HUES48 (cell line): ENCODE measurements around the gene SLC24A3.

Experiments used
- H3K27ac ChIP-seq: one replicate; pipeline ENCODE4 v1.7.0; 2013; ENCODE audit warnings: low read depth, low read length, inconsistent platforms
- H3K27me3 ChIP-seq: 2 replicates; pipeline ENCODE4 v1.6.1; 2013; ENCODE audit warnings: mild to moderate bottlenecking, low read length; ENCODE audit not compliant: control insufficient read depth, insufficient read depth
- H3K36me3 ChIP-seq: 2 replicates; pipeline ENCODE4 v1.6.1; 2013; ENCODE audit warnings: low read length; ENCODE audit not compliant: control insufficient read depth, insufficient read depth
- H3K4me1 ChIP-seq: 2 replicates; pipeline ENCODE4 v1.6.1; 2013; ENCODE audit warnings: mild to moderate bottlenecking, low read length; ENCODE audit not compliant: control insufficient read depth, insufficient read depth
- H3K4me3 ChIP-seq: 2 replicates; pipeline ENCODE4 v1.5.1; 2013; ENCODE audit warnings: mild to moderate bottlenecking, low read depth, low read length
- H3K9ac ChIP-seq: 2 replicates; pipeline ENCODE4 v1.6.1; 2013; ENCODE audit warnings: mild to moderate bottlenecking, low read depth, low read length, moderate library complexity
- H3K9me3 ChIP-seq: 2 replicates; pipeline ENCODE4 v1.6.1; 2013; ENCODE audit warnings: low read length; ENCODE audit not compliant: control insufficient read depth, insufficient read depth

SLC24A3 gene

DNA sequence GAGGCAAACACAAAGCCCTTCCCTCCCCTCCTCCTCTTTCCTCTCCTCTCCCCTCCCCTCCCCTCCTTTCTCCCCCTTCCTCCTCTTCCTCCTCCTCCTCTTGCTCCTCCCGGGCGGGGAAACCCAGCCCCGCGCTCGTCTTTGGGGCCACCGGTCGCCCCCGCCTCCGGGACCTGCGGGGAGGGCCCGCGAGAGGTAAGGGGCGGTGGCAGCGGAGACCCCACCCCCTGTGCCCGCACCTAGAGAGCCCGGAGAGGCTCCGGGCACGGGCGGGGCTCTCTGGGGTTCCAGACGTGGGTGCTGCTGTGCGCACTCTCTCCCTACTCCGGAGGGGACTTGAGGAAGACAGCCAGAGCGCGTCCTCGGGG, 545.7 kb downstream of the SLC24A3 start, which contains the start of gene RIN2:
TSS of gene RIN2 (plus strand) at position 126 of the 368 bp plus-strand sequence. CDS start 131,344 bp downstream, outside the sequence.
- Histone ChIP-seq H3K4me1 (peaks cover 6% of the 10 kb centered on the region), H3K4me3 (peak within 1 kb of the TSS; percentile 85), H3K9ac (peak within 1 kb of the TSS; percentile 51; the same call in 1 of the 2 replicates), H3K36me3 (no peaks in the 10 kb centered on the region), H3K9me3 (no peaks in the 10 kb centered on the region), H3K27me3 (peaks cover 32% of the 10 kb centered on the region), H3K27ac (peak within 1 kb of the TSS; percentile 84)

DNA sequence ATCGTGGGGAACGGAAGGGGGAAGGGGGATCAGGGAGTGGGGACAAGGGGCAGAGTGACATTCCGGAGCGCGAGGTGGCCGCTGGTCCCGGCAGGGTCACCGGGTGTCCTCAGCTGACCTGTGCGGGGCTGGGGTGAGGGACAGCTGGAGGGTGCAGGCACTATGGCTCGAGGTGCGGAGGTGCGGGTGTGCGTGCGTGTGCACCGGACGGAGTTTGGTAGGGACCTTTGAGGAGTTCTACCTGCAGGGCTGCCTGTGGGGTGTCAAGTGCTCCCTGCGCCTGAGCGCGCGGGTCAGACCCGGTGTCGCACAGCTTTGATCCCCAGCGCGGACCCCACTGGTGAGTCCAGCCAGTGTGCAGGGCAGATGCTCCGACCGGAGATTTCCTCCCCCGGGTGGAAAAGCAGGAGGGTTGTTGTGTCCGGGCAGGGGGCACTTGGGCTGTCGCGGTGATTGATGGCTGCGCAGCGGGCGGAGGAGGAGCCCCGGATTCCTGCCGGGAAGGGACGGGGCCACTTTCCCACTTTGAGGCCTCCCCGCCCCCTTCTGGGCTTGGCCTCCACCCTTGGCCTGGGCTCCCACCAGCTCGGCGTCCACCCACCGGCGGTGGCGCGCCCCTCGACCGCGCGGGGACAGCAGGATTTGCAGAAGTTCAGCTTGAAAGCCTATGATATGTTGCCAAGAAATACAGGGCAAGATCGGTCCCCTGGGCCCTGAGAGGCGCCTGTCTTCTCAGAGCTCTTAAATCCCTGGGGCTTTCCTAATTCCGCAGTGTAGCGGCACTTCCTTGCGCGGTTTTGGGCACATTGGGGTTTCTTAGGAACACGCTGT, 546.3 kb downstream of the SLC24A3 start:
- Histone ChIP-seq H3K9me3 (no peaks in the 10 kb centered on the region), H3K27me3 (peaks cover 32% of the 10 kb centered on the region), H3K27ac (peak overlapping the region; percentile 68), H3K4me3 (peak overlapping the region; percentile 85), H3K36me3 (no peaks in the 10 kb centered on the region), H3K4me1 (peaks cover 6% of the 10 kb centered on the region), H3K9ac (no peak overlapping the region)

DNA sequence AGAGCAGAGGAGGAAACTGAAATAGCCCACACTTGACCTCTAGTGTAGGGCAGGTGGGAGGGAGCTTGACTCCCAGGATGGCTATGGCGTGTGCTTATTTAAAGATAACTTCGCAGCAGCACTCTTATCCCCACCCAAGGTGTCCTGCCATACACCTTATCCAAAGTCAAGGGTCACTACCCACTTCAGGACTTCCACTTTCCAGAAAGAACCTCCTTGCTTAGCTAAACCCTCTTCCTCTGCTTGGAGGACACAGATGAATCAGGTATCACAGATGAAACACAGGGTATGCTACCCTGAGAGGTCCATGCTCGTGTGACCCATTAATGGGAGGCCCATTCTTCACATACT, 547.9 kb downstream of the SLC24A3 start:
- Histone ChIP-seq H3K36me3 (no peaks in the 10 kb centered on the region), H3K9me3 (no peaks in the 10 kb centered on the region), H3K4me1 (peaks cover 6% of the 10 kb centered on the region), H3K27me3 (peaks cover 32% of the 10 kb centered on the region), H3K4me3 (no peak overlapping the region), H3K9ac (no peak overlapping the region), H3K27ac (no peak overlapping the region)

DNA sequence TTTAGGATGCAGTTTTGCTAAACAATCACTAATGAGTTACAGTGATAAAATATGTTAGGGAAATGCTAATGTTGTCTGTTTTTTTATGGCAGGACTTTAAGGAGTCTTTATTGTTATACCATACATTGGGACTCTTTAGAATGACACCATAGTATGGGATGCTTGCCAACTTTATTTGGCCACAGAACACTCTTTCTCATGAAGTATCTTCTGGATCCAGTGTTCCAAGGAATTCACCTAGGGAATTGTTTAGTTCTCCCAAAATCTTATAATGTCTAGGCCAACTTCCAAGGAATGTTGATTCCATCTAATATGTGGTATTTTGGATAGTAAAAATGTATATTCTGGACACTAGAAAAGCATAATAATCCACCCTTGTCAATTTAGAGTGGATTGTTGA, 548.9 kb downstream of the SLC24A3 start:
- peaks cover 32% of the 10 kb centered on the region for H3K27me3 ChIP-seq
- H3K27ac ChIP-seq, result no peak overlapping the region
- no peak overlapping the region for H3K4me3 ChIP-seq
- no peaks in the 10 kb centered on the region for H3K36me3 ChIP-seq
- H3K4me1 ChIP-seq, result peaks cover 6% of the 10 kb centered on the region
- no peaks in the 10 kb centered on the region for H3K9me3 ChIP-seq
- no peak overlapping the region for H3K9ac ChIP-seq

DNA sequence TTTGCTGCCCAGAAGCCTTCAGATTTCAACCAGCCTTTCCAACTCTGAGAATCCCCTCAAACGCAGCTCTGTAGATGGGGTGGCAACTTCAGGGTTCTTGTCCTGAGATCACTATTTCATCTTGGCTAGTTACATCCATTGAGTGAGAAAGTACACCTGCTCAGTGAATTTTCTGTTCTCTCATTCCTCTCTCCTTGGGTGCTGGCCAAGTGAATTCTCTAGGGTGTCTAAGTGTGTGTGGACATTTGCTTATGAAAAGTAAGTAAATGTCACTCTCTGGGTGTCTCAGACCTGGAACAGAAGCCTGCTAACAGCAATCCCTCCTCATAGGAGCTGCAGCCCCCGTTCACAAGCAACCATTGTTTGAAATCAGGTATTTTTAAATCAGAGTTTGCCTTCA, 549.4 kb downstream of the SLC24A3 start:
- Histone ChIP-seq H3K36me3 (no peaks in the 10 kb centered on the region), H3K9me3 (no peaks in the 10 kb centered on the region), H3K27me3 (peaks cover 29% of the 10 kb centered on the region), H3K9ac (no peak overlapping the region), H3K4me1 (peaks cover 4% of the 10 kb centered on the region), H3K4me3 (no peak overlapping the region), H3K27ac (no peak overlapping the region)

DNA sequence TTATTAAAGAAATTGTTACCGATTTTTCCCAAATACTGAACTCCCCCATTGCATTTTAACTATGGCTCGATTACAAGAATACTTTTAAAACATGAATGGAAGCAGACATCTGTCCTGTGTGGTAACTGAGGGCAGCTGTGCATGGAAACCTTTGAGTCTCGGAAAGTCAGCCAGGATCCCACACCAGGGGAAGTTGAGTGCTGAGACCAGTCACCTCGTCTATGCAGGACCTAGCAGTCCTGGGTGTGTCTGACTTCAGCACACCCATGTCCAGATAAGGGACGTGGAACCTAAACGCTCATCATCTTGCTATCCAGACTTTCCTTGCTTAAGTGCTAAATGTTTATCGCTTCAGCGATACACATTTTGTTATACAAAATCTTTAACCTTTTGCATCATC, 551.8 kb downstream of the SLC24A3 start:
- Histone ChIP-seq H3K27me3 (peaks cover 19% of the 10 kb centered on the region), H3K4me1 (no peaks in the 10 kb centered on the region), H3K36me3 (no peaks in the 10 kb centered on the region), H3K4me3 (no peak overlapping the region), H3K9me3 (no peaks in the 10 kb centered on the region), H3K27ac (no peak overlapping the region), H3K9ac (no peak overlapping the region)

DNA sequence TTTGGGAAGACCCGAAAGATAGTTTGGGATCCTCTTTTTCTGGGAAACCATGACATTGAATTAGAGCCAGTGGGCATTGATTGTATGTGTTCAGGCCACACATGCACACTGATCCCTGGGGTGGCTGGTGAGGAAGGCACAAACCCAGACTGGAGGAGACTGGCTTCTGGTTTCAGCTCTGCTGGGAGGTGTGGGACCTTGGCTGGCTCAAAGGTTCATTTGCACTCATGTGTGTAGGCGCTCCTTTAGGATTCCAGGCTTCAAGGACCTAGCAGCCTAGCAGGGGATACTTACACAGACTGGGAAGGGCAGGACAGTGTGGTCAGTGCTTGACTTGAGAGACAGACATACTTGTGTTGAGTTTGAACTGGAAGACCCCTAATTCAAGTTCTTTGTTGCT, 552.8 kb downstream of the SLC24A3 start:
- H3K4me1 ChIP-seq, result peaks cover 5% of the 10 kb centered on the region; the same call in 1 of the 2 replicates
- no peaks in the 10 kb centered on the region for H3K9me3 ChIP-seq
- H3K9ac ChIP-seq, result no peak overlapping the region
- H3K27ac ChIP-seq, result no peak overlapping the region
- no peaks in the 10 kb centered on the region for H3K36me3 ChIP-seq
- no peak overlapping the region for H3K4me3 ChIP-seq
- peaks cover 9% of the 10 kb centered on the region; the same call in 1 of the 2 replicates for H3K27me3 ChIP-seq

DNA sequence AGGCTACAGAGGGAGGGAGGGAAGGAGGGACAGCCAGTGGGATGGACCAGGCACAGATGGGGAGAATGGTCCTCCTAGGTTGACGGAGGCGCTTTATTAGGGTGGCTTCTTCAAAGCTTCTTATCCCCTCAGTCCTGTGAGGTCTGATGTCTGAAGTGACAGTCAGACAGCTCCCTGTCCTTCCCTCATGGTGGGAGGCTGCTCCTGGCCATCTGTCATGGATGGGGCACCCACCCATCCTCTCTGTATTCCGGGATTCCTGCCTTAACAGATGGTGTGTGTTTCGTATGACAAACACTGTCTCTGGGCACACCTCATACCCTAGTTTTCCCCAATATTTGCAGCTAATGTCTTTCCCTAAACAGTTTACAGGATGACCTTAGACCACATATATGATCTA, 553.5 kb downstream of the SLC24A3 start:
- Histone ChIP-seq H3K27me3 (peaks cover 2% of the 10 kb centered on the region; the same call in 1 of the 2 replicates), H3K36me3 (no peaks in the 10 kb centered on the region), H3K4me3 (no peak overlapping the region), H3K27ac (no peak overlapping the region), H3K4me1 (peaks cover 8% of the 10 kb centered on the region; the same call in 1 of the 2 replicates), H3K9me3 (no peaks in the 10 kb centered on the region), H3K9ac (no peak overlapping the region)

DNA sequence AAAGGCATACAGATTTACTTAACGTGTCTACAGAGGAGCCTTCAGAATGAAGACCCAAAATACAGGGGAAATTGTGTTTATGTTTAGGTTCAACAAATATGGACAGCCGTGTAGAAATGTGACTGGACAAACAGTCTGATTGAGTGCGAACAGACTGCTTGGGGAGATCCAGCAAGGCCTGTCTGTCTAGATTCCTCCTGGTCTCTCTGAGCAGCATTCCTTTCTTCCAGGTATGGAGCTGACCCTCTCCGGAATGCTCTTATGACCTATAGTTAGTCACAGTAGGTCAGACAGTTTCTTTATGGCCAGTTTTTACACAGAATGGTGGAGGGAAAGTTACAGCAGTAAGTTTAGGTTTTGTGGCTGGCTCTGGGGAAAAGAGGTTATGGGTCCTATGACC, 554.6 kb downstream of the SLC24A3 start:
- H3K4me1 ChIP-seq, result peaks cover 8% of the 10 kb centered on the region; the same call in 1 of the 2 replicates
- no peak overlapping the region for H3K27ac ChIP-seq
- no peak overlapping the region for H3K4me3 ChIP-seq
- H3K27me3 ChIP-seq, result no peaks in the 10 kb centered on the region
- H3K9me3 ChIP-seq, result no peaks in the 10 kb centered on the region
- H3K36me3 ChIP-seq, result no peaks in the 10 kb centered on the region
- no peak overlapping the region for H3K9ac ChIP-seq

DNA sequence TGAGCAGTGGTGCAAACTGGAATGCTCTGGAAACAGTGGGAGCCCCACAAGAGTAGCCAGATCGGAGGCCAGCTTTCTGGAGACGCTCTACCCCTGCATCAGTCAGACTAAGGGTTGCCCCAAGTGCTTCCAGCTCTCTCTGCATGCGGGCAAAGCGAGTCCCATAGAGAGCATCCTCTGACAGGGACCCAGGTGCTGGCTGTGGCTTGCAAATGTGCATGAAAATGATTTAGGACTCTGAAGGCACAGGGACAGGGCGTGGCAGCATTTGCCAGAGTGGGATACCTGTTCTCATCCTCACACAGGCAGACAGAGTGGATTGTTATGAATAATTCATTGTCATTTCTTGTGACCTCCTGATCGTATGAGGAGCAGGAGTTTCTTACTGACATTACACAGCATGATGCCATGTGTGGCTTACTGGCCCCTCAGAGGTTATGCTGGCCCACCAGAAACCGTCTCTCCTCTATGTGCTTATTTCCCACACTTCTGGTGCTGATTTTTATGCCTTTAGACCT, 555.9 kb downstream of the SLC24A3 start:
- Histone ChIP-seq H3K36me3 (no peaks in the 10 kb centered on the region), H3K4me3 (no peak overlapping the region), H3K27ac (no peak overlapping the region), H3K4me1 (peaks cover 8% of the 10 kb centered on the region; the same call in 1 of the 2 replicates), H3K9ac (no peak overlapping the region), H3K9me3 (no peaks in the 10 kb centered on the region), H3K27me3 (no peaks in the 10 kb centered on the region)

DNA sequence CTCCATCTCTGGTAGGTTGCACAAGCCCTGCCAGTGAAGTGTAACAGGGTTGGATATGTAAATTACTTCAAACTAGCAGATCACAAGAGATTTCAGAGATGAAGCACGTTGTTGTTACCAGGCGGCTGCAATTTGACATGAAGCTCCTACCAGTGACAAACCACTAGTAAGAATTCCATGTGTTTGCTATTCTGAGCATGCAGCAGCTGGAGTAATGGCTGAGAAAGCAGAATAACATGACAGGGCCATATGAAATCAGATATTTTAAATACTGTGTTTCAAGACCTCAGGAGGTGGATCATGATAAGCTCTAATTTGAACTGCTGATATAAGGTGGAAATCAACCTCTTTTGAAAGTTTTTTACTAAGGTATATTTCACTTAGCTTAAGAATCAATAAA, 557.1 kb downstream of the SLC24A3 start:
- Histone ChIP-seq H3K4me3 (no peak overlapping the region), H3K36me3 (no peaks in the 10 kb centered on the region), H3K4me1 (peaks cover 8% of the 10 kb centered on the region; the same call in 1 of the 2 replicates), H3K27me3 (no peaks in the 10 kb centered on the region), H3K9ac (no peak overlapping the region), H3K9me3 (no peaks in the 10 kb centered on the region), H3K27ac (no peak overlapping the region)
